ENCODE data around the gene RGL2.

GRCh38 chr6:33252759-33253158 is 46.0 kb downstream of the RGL2 start:
- TF ChIP-seq CTCF (IDR thresholded peaks at IDR 0.05) (no peak), POLR2AphosphoS5 (IDR thresholded peaks at IDR 0.05) (no peak), POLR2A (IDR thresholded peaks at IDR 0.05) (no peak)
